ENCODE data around the gene DMD.

The DMD gene

GRCh38 chrX:33171041-33171440 is 40.3 kb downstream of the DMD start:
- ChIA-PET POLR2A (no interaction called here), CTCF (no interaction called here)
- DNase-seq (ENCODE audit: extremely low spot score), result no peak
- TF ChIP-seq, protein P1, sequence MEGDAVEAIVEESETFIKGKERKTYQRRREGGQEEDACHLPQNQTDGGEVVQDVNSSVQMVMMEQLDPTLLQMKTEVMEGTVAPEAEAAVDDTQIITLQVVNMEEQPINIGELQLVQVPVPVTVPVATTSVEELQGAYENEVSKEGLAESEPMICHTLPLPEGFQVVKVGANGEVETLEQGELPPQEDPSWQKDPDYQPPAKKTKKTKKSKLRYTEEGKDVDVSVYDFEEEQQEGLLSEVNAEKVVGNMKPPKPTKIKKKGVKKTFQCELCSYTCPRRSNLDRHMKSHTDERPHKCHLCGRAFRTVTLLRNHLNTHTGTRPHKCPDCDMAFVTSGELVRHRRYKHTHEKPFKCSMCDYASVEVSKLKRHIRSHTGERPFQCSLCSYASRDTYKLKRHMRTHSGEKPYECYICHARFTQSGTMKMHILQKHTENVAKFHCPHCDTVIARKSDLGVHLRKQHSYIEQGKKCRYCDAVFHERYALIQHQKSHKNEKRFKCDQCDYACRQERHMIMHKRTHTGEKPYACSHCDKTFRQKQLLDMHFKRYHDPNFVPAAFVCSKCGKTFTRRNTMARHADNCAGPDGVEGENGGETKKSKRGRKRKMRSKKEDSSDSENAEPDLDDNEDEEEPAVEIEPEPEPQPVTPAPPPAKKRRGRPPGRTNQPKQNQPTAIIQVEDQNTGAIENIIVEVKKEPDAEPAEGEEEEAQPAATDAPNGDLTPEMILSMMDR (IDR thresholded peaks at IDR 0.05; ENCODE audit: control extremely low read depth, extremely low read depth, low read depth, missing control alignments), result no peak

GRCh38 chrX:33161829-33162228 is 49.5 kb downstream of the DMD start:
- POLR2A ChIA-PET, result no interaction called here
- CTCF ChIA-PET, result no interaction called here
- TF ChIP-seq, protein P1 (IDR thresholded peaks at IDR 0.05; ENCODE audit: control extremely low read depth, extremely low read depth, low read depth, missing control alignments), result no peak
- no peak for DNase-seq (ENCODE audit: extremely low spot score)

- no peak for DNase-seq (ENCODE audit: extremely low spot score)
- ChIA-PET CTCF (no interaction called here), POLR2A (no interaction called here)
- TF ChIP-seq, protein P1 (IDR thresholded peaks at IDR 0.05; ENCODE audit: control extremely low read depth, extremely low read depth, low read depth, missing control alignments), result no peak
These were observed 51.1 kb downstream of the DMD start for GRCh38 chrX:33160273-33160672.

- ChIA-PET CTCF (no interaction called here), POLR2A (no interaction called here)
- TF ChIP-seq, protein P1 (IDR thresholded peaks at IDR 0.05; ENCODE audit: control extremely low read depth, extremely low read depth, low read depth, missing control alignments), result no peak
- DNase-seq (ENCODE audit: extremely low spot score), result no peak
These were observed 55.1 kb downstream of the DMD start for GRCh38 chrX:33156152-33156726.

GRCh38 chrX:33149580-33149979 is 61.8 kb downstream of the DMD start:
- DNase-seq (ENCODE audit: extremely low spot score), result no peak
- TF ChIP-seq, protein P1 (IDR thresholded peaks at IDR 0.05; ENCODE audit: control extremely low read depth, extremely low read depth, low read depth, missing control alignments), result no peak
- ChIA-PET CTCF (interaction anchor here (1.7 kb wide), 1 partner anchor 8 kb away, joined by 6 read pairs; no protein-coding TSS in a partner anchor), POLR2A (no interaction called here)

GRCh38 chrX:33149085-33149484 is 62.3 kb downstream of the DMD start:
- CTCF ChIA-PET, result interaction anchor here (1.7 kb wide), 1 partner anchor 9 kb away, joined by 6 read pairs; no protein-coding TSS in a partner anchor
- POLR2A ChIA-PET, result no interaction called here
- TF ChIP-seq, protein P1 (IDR thresholded peaks at IDR 0.05; ENCODE audit: control extremely low read depth, extremely low read depth, low read depth, missing control alignments), result no peak
- DNase-seq (ENCODE audit: extremely low spot score), result no peak

All from GM10248 (cell line).